ENCODE results near the gene DMTF1.
"Not testable (repeated sequence)": the region's sequence is repeated elsewhere in the genome, so short reads cannot be mapped to it uniquely, and the experiment has no call there.

Gene DMTF1, protein sequence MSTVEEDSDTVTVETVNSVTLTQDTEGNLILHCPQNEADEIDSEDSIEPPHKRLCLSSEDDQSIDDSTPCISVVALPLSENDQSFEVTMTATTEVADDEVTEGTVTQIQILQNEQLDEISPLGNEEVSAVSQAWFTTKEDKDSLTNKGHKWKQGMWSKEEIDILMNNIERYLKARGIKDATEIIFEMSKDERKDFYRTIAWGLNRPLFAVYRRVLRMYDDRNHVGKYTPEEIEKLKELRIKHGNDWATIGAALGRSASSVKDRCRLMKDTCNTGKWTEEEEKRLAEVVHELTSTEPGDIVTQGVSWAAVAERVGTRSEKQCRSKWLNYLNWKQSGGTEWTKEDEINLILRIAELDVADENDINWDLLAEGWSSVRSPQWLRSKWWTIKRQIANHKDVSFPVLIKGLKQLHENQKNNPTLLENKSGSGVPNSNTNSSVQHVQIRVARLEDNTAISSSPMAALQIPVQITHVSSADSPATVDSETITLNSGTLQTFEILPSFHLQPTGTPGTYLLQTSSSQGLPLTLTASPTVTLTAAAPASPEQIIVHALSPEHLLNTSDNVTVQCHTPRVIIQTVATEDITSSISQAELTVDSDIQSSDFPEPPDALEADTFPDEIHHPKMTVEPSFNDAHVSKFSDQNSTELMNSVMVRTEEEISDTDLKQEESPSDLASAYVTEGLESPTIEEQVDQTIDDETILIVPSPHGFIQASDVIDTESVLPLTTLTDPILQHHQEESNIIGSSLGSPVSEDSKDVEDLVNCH

DNA sequence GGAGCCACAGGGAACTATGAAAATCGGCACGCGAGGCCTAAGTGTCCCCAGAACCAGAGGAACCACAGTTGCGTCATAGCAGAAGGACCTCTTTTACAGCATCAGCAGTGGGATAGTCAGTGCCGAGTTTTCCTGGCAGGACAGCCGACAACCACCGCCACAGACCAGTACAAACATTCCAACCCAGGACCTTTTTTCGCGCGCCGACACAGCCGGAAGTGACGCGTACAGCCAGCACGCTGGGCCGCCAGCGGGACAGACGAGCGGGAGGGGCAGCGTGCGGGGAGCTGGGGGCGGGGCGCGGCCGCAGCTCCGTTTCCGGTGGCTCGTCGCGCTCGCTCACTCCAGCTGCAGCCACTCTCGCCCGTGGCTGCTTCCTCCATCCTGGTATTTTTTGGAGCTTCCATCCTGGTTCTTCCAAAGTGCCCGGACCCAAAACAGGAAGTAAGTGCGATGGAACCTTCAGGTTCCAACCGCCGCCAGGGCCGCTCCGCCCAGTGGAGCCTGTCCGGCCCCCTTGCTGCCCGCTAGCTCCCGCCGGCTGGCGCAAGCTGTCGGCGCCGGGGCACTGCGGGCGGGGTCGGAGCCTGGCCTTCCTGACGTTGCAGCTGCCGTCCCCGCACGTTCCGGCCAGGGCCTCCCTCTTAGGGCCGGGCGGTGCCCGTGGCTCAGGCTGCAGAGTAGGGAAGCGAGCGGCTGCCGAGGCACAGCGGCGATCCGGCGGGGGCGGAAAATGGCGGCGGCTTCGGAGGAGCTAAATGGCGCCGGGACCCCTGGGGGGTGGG lies at the start of gene DMTF1:
DMTF1 (plus strand) TSS at position 342 of the 785 bp plus-strand sequence. CDS start 12,489 bp downstream, outside the sequence.
- peak; percentile 95 for DNase-seq

DNA sequence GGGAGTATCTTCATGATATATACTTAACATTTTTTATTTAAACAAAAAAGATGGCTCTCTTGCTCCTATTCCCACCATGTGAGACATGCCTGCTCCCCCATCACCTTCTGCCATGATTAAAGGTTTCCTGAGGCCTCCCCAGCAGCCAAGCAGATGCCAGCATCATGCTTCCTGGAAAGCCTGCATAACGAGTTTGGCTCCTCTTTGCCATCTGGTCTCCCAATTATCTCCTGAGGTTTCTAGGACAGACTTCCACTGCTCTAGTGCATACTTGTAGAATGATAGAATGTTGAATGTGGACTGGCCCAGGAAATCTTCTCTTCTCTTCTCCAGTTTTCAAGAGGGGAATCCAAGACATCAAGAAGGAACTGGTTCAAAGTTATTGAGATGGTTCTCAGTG lies 46.9 kb upstream of the DMTF1 start:
- no peak for DNase-seq

DNA sequence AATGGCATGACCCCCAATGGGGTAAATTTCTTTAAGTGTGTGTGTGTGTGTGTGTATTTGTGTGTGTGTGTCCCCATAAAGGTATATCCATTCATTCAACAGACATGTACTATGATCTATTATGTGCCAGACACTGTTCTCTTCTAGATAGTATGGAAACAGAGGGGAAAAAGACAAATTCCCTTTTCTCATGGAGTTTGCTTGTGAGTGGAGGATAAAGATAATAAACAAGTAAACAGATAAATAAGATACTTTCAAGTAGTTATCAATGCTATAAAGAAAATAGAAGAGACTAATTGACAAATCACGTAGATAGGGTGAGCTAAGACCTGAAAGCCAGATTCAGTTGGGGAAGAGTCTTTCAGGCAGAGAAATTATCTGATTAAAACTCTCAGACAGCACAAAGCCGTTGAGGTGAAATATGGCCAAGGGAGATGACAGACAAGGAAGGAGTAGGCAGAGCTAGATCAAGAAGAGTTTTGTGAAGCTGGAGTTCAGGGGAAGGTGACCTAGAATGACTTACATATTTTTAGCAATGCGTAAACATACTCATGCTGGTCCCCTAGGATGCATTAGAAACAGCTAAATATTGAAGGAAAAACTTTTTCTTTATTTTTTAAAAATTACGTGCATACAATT lies 45.2 kb upstream of the DMTF1 start:
- no peak for DNase-seq

DNA sequence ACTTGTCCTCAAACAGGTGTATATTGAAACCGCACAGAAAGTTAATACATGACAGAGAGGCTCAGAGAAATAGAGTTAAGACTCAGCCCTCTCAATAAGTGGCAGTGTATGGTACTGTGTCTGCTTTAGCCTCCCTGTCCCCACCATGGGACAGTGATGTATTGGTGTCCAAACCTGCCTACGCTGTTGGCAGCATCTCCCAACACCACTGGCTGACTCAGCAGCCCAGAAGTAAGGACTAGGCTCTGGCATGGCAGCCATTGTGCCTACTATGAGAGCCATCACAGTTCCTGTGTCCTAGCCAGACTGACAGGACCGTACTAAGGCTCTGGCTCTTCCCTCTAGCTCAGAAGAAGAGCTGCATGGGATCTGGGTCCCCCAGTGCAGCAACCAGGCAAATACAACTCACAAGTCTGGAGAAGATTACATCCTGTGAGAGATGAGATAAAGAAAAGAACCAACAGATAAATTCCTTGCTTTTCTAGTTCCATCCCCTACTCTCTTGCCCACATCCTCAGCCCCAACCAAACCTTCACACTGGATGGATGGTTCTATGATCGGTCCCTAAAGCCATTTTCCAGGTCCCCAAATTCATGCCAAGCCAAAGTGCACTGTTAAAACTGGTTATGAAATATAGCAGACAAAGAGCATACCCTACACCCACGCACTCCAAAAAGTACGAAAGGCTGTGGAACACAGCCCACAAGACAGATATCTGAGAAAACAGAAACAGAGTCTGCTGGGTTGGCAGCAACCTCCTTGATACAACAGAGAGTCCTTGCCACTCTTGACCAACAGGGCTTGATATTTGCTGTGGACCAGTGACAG lies 44.1 kb upstream of the DMTF1 start:
- DNase-seq, result no peak

DNA sequence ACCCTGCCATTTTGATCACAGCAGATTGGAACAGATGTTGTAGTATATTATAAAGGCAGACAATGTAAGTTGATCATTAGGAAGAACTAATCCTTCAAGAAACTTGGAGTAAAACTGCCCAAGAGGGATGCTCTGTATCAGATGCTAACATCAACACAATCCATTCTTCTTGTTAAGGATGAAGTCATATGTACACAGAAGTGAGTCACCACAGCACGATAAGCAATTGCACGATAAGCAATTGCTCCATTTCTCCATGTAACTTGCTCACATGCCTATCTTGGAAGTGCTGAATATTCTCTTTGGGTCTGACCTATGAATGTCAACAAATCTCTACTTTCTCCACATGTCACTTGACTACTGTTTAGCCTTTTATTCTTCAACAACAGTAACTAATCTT lies 41.5 kb upstream of the DMTF1 start:
- DNase-seq, result no peak

DNA sequence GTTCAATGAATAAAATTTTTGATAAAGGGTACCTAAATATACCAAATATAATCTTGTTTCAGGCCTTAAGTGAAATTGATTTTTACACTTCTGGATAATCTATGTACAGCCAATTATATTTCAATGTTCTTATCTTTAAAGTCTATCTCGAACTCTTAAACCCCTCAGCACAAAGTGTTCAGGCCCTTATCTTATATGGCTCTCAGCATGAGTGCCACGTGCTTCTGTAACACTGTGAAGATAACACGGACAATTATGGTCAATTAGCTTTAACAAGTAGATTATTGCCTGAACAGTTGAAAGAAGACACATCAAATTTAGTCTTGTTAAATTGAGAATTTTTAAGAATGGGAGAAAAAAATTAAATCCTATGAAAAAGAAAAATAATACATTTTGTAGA lies 40.4 kb upstream of the DMTF1 start:
- DNase-seq, result no peak

DNA sequence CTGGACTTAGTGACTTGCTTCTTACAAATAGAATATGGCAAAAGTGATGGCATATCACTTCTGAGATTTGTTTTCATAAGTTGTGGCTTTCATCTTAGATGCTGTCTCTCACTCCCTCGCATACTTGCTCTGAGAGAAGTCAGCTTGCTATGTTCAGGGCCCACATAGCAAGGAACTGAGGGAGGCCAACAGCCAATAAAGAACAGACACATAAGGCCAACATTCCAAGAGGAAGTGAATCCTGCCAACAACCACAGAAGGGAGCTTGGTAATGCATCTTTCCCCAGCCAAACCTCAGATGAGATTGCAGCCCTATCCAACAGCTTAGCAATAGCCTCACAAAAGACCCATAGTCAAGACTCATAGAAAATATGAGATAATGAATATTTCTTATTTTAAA lies 39.2 kb upstream of the DMTF1 start:
- DNase-seq, result no peak

DNA sequence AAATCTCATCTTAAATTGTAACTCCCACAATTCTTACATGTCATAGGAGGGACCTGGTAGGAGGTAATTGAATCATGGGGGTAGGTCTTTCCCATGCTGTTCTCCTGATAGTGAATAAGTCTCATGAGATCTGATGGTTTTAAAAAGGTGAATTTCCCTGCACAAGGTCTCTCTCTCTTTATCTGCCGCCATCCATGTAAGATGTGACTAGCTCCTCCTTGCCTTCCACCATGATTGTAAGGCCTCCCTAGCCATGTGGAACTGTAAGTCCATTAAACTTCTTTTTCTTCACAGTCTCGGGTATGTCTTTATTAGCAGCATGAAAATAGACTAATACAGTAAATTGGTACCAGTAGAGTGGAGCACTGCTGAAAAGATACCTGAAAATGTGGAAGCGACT lies 38.3 kb upstream of the DMTF1 start:
- not testable (repeated sequence) for DNase-seq

DNA sequence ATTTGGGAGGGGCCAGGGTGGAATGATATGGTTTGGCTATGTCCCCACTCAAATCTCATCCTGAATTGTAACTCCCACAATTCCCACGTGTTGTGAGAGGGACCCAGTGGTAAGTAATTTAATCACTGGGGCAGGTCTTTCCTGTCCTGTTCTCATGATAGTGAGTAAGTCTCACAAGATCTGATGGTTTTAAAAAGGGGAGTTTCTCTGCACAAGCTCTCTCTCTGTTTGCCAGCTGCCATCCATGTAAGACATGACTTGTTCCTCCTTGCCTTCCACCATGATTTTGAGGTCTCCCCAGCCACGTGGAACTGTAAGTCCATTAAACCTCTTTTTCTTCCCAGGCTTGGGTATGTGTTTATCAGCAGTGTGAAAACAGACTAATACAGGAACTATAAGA lies 36.5 kb upstream of the DMTF1 start:
- DNase-seq, result not testable (repeated sequence)

DNA sequence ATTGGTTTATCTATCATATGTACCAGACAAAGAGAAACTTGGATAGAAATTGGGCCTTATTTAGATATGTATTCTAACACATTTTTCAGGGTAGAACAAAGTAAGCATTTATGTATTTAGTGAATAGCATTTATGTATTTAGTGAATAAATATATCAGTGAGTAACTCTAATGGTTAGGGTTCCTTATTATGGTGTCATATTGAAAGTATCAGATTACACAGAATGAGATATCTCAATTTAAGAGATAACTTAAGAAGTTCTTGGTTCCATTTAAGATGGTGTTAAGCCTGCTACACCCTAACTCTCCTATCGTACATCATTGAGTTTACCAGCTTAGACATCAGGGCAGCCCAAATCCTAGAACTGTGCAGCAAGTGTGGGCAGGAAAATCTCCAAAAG lies 35.9 kb upstream of the DMTF1 start:
- DNase-seq, result no peak

DNA sequence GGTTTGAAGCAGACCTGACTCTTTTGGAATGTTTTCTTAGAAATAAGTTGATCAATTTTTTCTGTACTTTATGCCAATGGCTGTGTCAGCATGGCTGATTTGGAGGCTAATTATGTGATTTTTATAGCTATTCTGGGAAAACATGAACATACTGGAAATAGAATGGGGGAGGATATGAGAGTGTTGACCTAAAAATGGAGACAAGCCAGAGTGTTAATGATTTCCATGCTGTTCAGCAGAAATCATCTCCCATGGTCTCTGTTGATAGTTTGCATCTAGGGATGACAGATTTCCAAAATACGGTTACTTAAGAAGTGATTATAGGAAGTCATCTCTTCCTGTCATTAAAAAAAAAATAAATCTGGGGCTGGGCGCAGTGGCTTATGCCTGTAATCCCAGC lies 32.7 kb upstream of the DMTF1 start:
- no peak for DNase-seq

DNA sequence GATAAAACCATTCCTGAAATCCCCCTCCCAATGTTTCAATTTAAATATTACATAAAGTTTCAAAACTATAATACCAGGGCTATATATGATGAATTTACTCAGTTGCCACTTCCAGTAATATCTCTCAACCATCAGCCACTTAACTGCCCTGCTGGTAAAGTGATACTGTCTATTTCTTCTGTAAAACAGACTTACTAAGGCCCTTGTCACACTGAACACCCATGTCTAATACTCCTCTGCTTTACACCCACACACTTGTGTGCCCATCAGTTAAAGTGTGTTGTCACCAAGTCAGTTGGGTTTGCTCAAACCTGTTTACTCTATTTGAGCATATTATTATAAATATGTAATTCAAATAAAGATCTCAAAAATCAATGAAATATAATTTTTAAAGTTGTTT lies 29.1 kb upstream of the DMTF1 start:
- DNase-seq, result no peak

DNA sequence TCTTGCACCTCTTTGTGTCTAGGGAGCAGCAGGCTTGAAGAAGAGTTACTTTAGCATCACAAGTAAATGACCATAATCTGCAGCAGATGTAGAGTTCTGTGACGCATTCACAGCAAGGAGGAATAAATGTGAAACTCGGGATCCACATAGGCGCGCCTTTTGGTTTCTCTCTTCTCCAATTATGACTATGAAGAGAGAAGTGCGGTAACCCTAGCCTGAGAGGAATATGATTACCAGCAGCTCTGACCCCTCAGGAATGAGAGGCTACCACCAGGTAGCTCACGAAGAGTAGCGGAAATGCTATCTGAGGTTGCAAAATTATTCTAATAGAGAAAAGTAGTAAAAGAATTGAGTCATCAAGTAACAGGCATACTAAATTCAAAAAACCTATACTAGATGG lies 25.2 kb upstream of the DMTF1 start:
- DNase-seq, result no peak

DNA sequence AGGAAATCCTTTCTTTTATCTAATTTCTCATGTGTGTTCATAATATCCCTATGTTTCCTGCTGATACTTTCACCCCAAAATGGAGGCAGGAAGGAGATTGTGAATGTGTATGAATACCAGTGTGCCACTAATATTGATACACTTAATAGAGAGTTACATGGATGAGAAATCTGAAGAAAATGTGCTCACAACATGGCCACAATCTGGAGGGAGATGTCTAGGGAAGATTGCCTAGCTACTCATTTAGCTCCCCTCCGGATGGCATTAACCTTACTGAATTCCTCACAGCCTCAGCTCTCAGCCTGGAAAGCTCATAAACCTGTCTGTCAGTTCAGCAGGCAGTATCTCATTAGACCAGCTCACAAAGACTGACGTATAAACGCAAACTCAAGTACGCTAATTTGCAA lies 23.4 kb upstream of the DMTF1 start:
- DNase-seq, result no peak

DNA sequence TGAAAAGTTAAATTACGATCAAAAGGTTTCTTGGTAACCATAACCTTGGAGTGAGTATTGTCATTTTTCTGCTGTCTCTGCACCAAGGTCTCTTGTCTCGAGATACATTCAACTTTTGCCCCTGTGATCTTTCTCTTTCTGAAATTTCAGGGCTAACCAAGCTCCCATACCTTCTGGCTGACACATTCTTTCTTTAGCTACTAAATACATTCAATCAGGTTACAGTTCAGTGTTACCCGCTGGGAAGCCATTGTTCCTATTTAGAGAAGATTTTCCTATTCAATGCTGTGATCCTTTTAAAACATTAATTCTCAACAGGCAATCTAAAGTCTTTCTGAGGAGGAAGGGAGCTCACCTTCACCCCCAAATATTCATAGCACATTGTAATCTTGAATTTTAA lies 22.9 kb upstream of the DMTF1 start:
- no peak for DNase-seq

DNA sequence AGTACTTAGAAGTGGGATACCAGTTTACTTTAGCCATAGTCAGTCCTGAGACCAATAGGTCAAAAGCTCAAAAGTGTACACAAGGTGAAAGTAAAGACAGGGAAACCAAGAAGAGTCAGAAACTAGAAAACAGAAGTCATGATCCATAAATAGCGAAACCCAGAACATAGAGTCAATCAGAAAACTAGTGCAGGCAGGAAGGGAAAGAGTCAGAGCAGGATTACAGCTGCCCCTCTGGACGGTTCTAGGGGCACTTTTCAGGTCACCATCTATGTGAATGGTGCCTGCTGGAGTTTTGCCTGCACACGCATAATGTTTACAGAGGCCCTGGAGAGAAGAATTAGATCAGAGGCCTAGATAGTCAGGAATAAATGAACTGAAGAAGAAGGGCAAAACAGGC lies 22.4 kb upstream of the DMTF1 start:
- DNase-seq, result no peak

DNA sequence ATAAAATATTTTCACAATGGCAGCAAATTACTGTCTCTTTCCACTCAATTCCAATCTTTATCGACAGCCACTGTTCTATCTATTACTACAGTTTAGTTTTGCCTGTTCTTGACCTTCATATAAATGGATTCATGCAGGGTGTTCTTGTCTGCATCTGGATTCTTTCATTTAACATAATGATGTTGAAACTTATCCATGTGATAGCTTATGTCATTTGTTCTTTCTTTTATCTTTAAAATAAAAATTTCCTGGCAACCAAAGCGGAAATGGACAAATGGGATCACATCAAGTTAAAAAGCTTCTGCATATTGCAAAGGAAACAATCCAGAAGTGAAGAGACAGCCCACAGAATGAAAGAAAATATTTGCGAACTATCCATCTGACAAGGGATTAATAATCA lies 20.5 kb upstream of the DMTF1 start:
- DNase-seq, result no peak

DNA sequence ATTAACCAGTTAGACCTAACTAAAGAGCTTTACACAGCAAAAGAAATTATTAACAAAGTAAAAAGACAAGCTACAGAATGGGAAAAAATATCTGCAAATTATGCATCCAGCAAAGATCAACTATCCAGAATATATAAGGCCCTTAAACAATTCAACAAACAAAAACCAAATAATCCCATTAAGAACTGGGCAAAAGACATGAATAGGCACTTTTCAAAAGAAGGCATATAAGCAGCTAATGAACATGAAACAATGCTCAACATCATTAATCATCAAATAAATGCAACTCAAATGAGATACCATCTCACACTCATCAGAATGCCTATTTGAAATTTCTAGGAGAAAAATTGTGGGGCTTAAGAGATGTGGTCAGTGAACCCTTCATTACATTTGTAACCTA lies 15.0 kb upstream of the DMTF1 start:
- no peak for DNase-seq

DNA sequence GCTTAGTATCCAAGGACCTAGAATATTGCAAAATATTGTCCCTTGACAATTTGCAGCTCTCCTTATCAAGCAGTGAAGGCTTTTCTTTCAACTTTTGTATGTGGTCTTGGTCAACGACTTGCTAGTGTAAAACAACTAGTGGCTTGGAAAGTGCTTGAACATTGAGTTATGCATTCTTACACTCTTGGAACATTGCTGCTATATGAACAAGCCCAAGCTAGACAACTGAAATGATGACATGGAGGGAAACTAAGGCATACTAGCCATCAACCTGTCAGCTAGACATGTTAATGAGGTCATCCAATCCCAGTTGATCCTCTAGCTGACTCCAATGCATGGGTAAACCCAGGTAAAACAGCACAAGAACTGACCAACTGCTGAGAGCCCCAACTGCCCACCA lies 12.7 kb upstream of the DMTF1 start:
- no peak for DNase-seq

DNA sequence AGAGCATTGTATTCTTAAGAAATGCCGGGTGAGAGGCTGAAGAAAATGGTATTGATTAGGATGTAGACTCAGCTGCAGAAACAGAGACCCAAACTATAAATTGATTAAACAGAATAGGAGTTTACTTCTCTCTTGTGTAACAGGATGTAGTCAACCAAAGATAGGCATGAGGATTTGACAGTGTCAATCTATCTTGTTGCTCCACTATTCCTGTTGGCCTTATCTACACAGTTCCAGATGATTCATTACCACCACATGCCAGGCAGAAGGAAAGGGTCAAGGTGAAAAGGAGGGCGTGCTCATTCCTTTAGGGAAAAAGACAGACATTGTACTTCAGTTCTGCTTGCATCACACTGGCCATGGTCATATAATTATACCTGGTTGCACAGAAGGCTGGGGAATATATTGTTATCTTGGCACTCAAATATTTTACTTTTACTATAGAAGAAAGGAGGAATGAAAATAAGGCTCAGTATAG lies 11.9 kb upstream of the DMTF1 start:
- no peak for DNase-seq

DNA sequence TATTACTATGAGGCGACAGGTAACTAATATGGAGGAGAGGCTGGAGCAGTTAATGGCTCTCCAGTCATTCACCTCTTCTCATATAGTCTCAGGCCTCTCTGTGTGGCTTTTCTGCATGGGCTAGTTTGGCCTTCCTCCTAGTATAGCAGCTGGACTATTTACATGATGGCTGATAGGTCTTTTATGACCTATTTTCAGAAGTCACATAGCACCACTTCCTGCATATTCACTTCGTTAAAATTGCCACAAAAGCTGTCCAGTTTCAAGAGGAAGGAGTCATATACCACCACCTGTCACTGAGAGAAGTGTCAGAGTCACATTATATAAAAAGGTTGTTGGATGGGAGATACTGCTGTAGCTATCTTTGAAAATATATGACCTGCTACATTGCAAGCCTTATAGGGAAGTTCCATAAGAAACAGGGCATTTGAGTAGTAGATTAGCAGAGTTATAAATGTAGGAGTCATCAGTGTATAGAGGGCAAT lies 8.0 kb upstream of the DMTF1 start:
- no peak for DNase-seq
